ENCODE data around the gene AOC1. TPM values are rescaled to one million over a fixed set of nuclear protein-coding genes. Genes with fewer than 3 reads are reported as not detected.

AOC1 gene
- total and polyA plus RNA-seq, 2 donors = 1.3 to 3.5 TPM

- H3K36me3 ChIP-seq (ENCODE audit: control insufficient read depth in 2 of 2, insufficient read depth in 2 of 2, low read length in 1 of 2) = no peaks in the 10 kb centered on the region
- no peak overlapping the region for H3K27ac ChIP-seq (ENCODE audit: low read depth in 1 of 2, low read length in 1 of 2)
- DNase-seq (ENCODE audit: low read depth in 6 of 9, low spot score in 9 of 9) = no peak
- 97% methylated on average over 9 of the region's 9 CpGs for WGBS
- H3K4me3 ChIP-seq (ENCODE audit: low read length in 2 of 2) = no peak overlapping the region
- no peaks in the 10 kb centered on the region for H3K9me3 ChIP-seq (ENCODE audit: control insufficient read depth in 2 of 2, insufficient read depth in 1 of 2, low read length in 1 of 2)
- no peaks in the 10 kb centered on the region for H3K4me1 ChIP-seq (ENCODE audit: control insufficient read depth in 2 of 2, insufficient read depth in 2 of 2, low read length in 2 of 2)
- no peaks in the 10 kb centered on the region for H3K27me3 ChIP-seq (ENCODE audit: control insufficient read depth in 2 of 2, insufficient read depth in 1 of 2, low read length in 1 of 2)
Observed at GRCh38 chr7:150860978-150861295, 8.6 kb downstream of the AOC1 start.

GRCh38 chr7:150862356-150862755 is 10.0 kb downstream of the AOC1 start:
- Histone ChIP-seq H3K36me3 (ENCODE audit: control insufficient read depth in 2 of 2, insufficient read depth in 2 of 2, low read length in 1 of 2) (no peaks in the 10 kb centered on the region), H3K9me3 (ENCODE audit: control insufficient read depth in 2 of 2, insufficient read depth in 1 of 2, low read length in 1 of 2) (no peaks in the 10 kb centered on the region), H3K4me3 (ENCODE audit: low read length in 2 of 2) (no peak overlapping the region), H3K4me1 (ENCODE audit: control insufficient read depth in 2 of 2, insufficient read depth in 2 of 2, low read length in 2 of 2) (no peaks in the 10 kb centered on the region), H3K27ac (ENCODE audit: low read depth in 1 of 2, low read length in 1 of 2) (no peak overlapping the region), H3K27me3 (ENCODE audit: control insufficient read depth in 2 of 2, insufficient read depth in 1 of 2, low read length in 1 of 2) (no peaks in the 10 kb centered on the region)
- 96% methylated on average over 6 of the region's 6 CpGs for WGBS
- DNase-seq (ENCODE audit: low read depth in 6 of 9, low spot score in 9 of 9) = no peak

GRCh38 chr7:150863946-150864345 is 11.6 kb downstream of the AOC1 start:
- Histone ChIP-seq H3K4me3 (ENCODE audit: low read length in 2 of 2) (no peak overlapping the region), H3K36me3 (ENCODE audit: control insufficient read depth in 2 of 2, insufficient read depth in 2 of 2, low read length in 1 of 2) (no peaks in the 10 kb centered on the region), H3K4me1 (ENCODE audit: control insufficient read depth in 2 of 2, insufficient read depth in 2 of 2, low read length in 2 of 2) (no peaks in the 10 kb centered on the region), H3K27me3 (ENCODE audit: control insufficient read depth in 2 of 2, insufficient read depth in 1 of 2, low read length in 1 of 2) (peaks cover 0 to 2% of the 10 kb centered on the region in 2 donors), H3K27ac (ENCODE audit: low read depth in 1 of 2, low read length in 1 of 2) (no peak overlapping the region), H3K9me3 (ENCODE audit: control insufficient read depth in 2 of 2, insufficient read depth in 1 of 2, low read length in 1 of 2) (no peaks in the 10 kb centered on the region)
- 94% methylated on average over 6 of the region's 6 CpGs for WGBS
- DNase-seq (ENCODE audit: low read depth in 6 of 9, low spot score in 9 of 9) = no peak

DNA sequence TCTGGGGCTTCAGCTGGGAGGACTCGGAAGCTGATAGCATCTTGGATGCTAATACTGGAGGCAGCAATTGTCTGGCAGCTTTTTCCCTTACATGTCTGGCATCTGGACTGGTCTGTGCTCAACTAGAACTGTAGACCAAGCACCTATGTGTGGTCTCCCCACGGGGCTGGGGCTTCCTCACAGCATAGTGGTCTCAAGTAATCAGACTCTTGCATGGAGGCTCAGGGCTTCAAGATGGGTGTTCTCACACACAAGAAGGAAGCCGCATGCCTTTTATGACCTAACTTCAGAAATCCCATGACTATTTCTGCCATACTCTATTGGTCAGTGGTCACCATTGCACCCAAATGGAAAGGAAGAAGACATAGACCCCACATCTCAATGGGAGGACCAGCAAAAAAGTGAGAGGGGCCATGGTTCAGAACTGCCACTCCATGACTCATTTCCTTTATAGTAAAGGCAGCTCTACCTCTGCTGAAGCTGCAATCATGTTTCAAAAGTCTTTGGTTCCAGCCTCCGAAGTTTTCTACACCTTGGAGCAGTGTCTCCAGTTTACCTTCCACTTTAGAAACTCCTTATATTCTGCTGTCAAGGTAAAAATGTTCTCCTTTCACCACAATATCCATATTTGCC is 14.7 kb downstream of the AOC1 start:
- DNase-seq (ENCODE audit: low read depth in 6 of 9, low spot score in 9 of 9) = no peak
- no peaks in the 10 kb centered on the region for H3K4me1 ChIP-seq (ENCODE audit: control insufficient read depth in 2 of 2, insufficient read depth in 2 of 2, low read length in 2 of 2)
- no peaks in the 10 kb centered on the region for H3K9me3 ChIP-seq (ENCODE audit: control insufficient read depth in 2 of 2, insufficient read depth in 1 of 2, low read length in 1 of 2)
- H3K4me3 ChIP-seq (ENCODE audit: low read length in 2 of 2) = no peak overlapping the region
- H3K27me3 ChIP-seq (ENCODE audit: control insufficient read depth in 2 of 2, insufficient read depth in 1 of 2, low read length in 1 of 2) = peaks cover 0 to 2% of the 10 kb centered on the region in 2 donors
- WGBS = 94% methylated on average over 4 of the region's 4 CpGs
- no peaks in the 10 kb centered on the region for H3K36me3 ChIP-seq (ENCODE audit: control insufficient read depth in 2 of 2, insufficient read depth in 2 of 2, low read length in 1 of 2)
- no peak overlapping the region for H3K27ac ChIP-seq (ENCODE audit: low read depth in 1 of 2, low read length in 1 of 2)

DNA sequence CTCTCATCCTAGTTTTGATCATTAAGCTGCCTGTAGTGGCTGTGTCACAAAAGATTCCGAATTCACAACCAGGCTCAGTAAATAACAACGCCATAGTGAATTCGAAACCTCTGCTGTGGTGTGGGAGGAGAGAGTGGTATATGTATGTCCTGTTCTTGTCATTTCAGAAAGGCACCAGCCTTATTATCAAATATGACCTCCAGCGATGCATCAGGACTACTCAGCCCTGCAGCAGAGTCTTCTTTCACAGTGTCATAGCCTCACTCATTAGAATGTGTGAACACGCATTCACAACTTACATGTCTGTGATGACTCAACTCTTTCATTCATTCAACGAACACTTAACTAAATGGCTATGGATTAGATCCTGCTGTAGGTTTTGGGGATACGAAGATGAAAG is 15.3 kb downstream of the AOC1 start:
- H3K36me3 ChIP-seq (ENCODE audit: control insufficient read depth in 2 of 2, insufficient read depth in 2 of 2, low read length in 1 of 2) = no peaks in the 10 kb centered on the region
- 92% methylated on average over 7 of the region's 7 CpGs for WGBS
- H3K4me3 ChIP-seq (ENCODE audit: low read length in 2 of 2) = no peak overlapping the region
- DNase-seq (ENCODE audit: low read depth in 6 of 9, low spot score in 9 of 9) = no peak
- no peak overlapping the region for H3K27ac ChIP-seq (ENCODE audit: low read depth in 1 of 2, low read length in 1 of 2)
- H3K27me3 ChIP-seq (ENCODE audit: control insufficient read depth in 2 of 2, insufficient read depth in 1 of 2, low read length in 1 of 2) = peaks cover 0 to 2% of the 10 kb centered on the region in 2 donors
- no peaks in the 10 kb centered on the region for H3K9me3 ChIP-seq (ENCODE audit: control insufficient read depth in 2 of 2, insufficient read depth in 1 of 2, low read length in 1 of 2)
- no peaks in the 10 kb centered on the region for H3K4me1 ChIP-seq (ENCODE audit: control insufficient read depth in 2 of 2, insufficient read depth in 2 of 2, low read length in 2 of 2)

DNA sequence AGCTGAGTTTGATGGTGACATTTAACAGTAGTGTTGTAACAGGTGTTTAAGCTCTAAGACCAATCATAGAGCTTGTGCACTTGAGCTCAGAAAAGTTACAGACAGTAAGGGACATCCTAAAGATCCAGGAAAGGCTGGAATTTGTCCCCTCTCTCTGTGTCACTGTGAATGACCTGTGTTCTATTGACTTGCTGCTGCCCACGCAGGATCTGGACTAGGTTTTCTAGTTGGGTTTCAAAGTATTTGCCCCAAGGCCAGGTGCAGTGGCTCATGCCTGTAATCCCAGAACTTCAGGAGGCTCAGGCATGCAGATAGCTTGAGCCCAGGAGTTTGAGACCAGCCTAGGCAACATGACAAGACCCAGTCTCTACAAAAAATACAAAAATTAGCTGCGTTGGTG is 17.1 kb downstream of the AOC1 start:
- H3K36me3 ChIP-seq (ENCODE audit: control insufficient read depth in 2 of 2, insufficient read depth in 2 of 2, low read length in 1 of 2) = no peaks in the 10 kb centered on the region
- DNase-seq (ENCODE audit: low read depth in 6 of 9, low spot score in 9 of 9) = no peak
- H3K4me3 ChIP-seq (ENCODE audit: low read length in 2 of 2) = no peak overlapping the region
- H3K27me3 ChIP-seq (ENCODE audit: control insufficient read depth in 2 of 2, insufficient read depth in 1 of 2, low read length in 1 of 2) = peaks cover 0 to 2% of the 10 kb centered on the region in 2 donors
- WGBS = 90% methylated on average over 2 of the region's 2 CpGs
- H3K27ac ChIP-seq (ENCODE audit: low read depth in 1 of 2, low read length in 1 of 2) = no peak overlapping the region
- no peaks in the 10 kb centered on the region for H3K9me3 ChIP-seq (ENCODE audit: control insufficient read depth in 2 of 2, insufficient read depth in 1 of 2, low read length in 1 of 2)
- H3K4me1 ChIP-seq (ENCODE audit: control insufficient read depth in 2 of 2, insufficient read depth in 2 of 2, low read length in 2 of 2) = no peaks in the 10 kb centered on the region

GRCh38 chr7:150871601-150872000 is 19.3 kb downstream of the AOC1 start:
- Histone ChIP-seq H3K9me3 (ENCODE audit: control insufficient read depth in 2 of 2, insufficient read depth in 1 of 2, low read length in 1 of 2) (no peaks in the 10 kb centered on the region), H3K4me1 (ENCODE audit: control insufficient read depth in 2 of 2, insufficient read depth in 2 of 2, low read length in 2 of 2) (no peaks in the 10 kb centered on the region)
- DNase-seq (ENCODE audit: low read depth in 6 of 9, low spot score in 9 of 9) = no peak

DNA sequence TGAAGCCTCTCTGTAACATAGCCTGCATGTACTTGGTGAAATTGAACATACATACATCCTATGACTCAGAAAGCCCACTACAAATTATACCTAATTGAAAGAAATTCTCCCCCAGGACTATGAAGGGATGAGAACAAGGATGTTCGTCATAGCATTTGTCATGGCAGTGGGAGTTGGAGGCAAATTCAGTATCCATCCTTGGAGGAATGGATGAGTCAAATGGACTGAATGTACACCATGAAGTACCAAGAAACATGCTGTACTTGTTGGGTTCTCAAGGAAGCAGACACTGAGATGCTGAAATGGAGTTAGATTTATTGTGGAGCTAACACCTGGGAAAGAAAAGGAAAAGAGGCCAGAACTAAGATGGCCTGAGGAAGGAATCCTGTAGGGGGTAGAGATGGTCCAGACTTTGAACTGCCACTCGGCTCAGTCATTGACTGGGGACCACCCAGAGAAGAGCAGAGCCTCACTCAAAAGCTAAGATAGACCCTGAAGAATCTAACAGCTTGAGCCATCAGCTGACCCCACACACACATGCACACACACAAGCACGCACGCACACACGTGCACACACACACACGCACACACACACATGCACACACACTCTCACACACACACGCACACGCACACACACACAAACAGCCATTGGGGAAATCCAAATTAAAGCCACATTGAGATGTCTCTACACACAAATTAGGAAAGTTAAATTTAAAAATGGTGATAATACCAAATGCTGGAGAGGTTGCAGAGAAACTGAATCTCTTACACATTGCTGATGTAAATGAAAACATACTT is 22.3 kb downstream of the AOC1 start:
- Histone ChIP-seq H3K9me3 (ENCODE audit: control insufficient read depth in 2 of 2, insufficient read depth in 1 of 2, low read length in 1 of 2) (no peaks in the 10 kb centered on the region), H3K27me3 (ENCODE audit: control insufficient read depth in 2 of 2, insufficient read depth in 1 of 2, low read length in 1 of 2) (peaks cover 0 to 13% of the 10 kb centered on the region in 2 donors), H3K27ac (ENCODE audit: low read depth in 1 of 2, low read length in 1 of 2) (no peak overlapping the region), H3K4me1 (ENCODE audit: control insufficient read depth in 2 of 2, insufficient read depth in 2 of 2, low read length in 2 of 2) (peaks cover 0 to 2% of the 10 kb centered on the region in 2 donors), H3K4me3 (ENCODE audit: low read length in 2 of 2) (no peak overlapping the region), H3K36me3 (ENCODE audit: control insufficient read depth in 2 of 2, insufficient read depth in 2 of 2, low read length in 1 of 2) (no peaks in the 10 kb centered on the region)
- 92% methylated on average over 8 of the region's 8 CpGs for WGBS
- DNase-seq (ENCODE audit: low read depth in 6 of 9, low spot score in 9 of 9) = no peak

More at GRCh38 chr7:150871601-150872000, 19.3 kb downstream of the AOC1 start:
- H3K27me3 ChIP-seq (ENCODE audit: control insufficient read depth in 2 of 2, insufficient read depth in 1 of 2, low read length in 1 of 2) = peaks cover 0 to 6% of the 10 kb centered on the region in 2 donors
- no peaks in the 10 kb centered on the region for H3K36me3 ChIP-seq (ENCODE audit: control insufficient read depth in 2 of 2, insufficient read depth in 2 of 2, low read length in 1 of 2)
- no peak overlapping the region for H3K27ac ChIP-seq (ENCODE audit: low read depth in 1 of 2, low read length in 1 of 2)
- H3K4me3 ChIP-seq (ENCODE audit: low read length in 2 of 2) = no peak overlapping the region

- Histone ChIP-seq H3K4me3 (ENCODE audit: low read length in 2 of 2) (no peak overlapping the region), H3K4me1 (ENCODE audit: control insufficient read depth in 2 of 2, insufficient read depth in 2 of 2, low read length in 2 of 2) (peaks cover 0 to 2% of the 10 kb centered on the region in 2 donors), H3K9me3 (ENCODE audit: control insufficient read depth in 2 of 2, insufficient read depth in 1 of 2, low read length in 1 of 2) (no peaks in the 10 kb centered on the region), H3K27ac (ENCODE audit: low read depth in 1 of 2, low read length in 1 of 2) (no peak overlapping the region), H3K36me3 (ENCODE audit: control insufficient read depth in 2 of 2, insufficient read depth in 2 of 2, low read length in 1 of 2) (no peaks in the 10 kb centered on the region), H3K27me3 (ENCODE audit: control insufficient read depth in 2 of 2, insufficient read depth in 1 of 2, low read length in 1 of 2) (peaks cover 0 to 15% of the 10 kb centered on the region in 2 donors)
- DNase-seq (ENCODE audit: low read depth in 6 of 9, low spot score in 9 of 9) = no peak
- WGBS = 86% methylated on average over 4 of the region's 4 CpGs
Observed at GRCh38 chr7:150875791-150876190, 23.5 kb downstream of the AOC1 start.
